ENCODE measurements around the gene ZDHHC9. TPM values are rescaled to one million over a fixed set of nuclear protein-coding genes. Genes with fewer than 3 reads are reported as not detected.

Gene ZDHHC9
- polyA plus RNA-seq, 1 donor: 67.4 TPM

- WGBS (ENCODE audit: insufficient coverage, low lambda C conversion rate): no CpG with 5 or more reads among the region's 6 CpGs
- H3K4me1 ChIP-seq (ENCODE audit: control insufficient read depth, insufficient read depth, low read length): no peaks in the 10 kb centered on the region
- no peak overlapping the region for H3K4me3 ChIP-seq (ENCODE audit: low read length)
- no peaks in the 10 kb centered on the region for H3K9me3 ChIP-seq (ENCODE audit: control insufficient read depth, low read depth, low read length)
- no peaks in the 10 kb centered on the region for H3K27me3 ChIP-seq (ENCODE audit: control insufficient read depth, insufficient read depth, low read length)
- H3K36me3 ChIP-seq (ENCODE audit: control insufficient read depth, insufficient read depth, low read length): no peaks in the 10 kb centered on the region
- no peak overlapping the region for H3K27ac ChIP-seq (ENCODE audit: low read length)
- no peak for DNase-seq
These were observed 55.2 kb downstream of the ZDHHC9 start for GRCh38 chrX:129788527-129788926.

- Histone ChIP-seq H3K36me3 (ENCODE audit: control insufficient read depth, insufficient read depth, low read length) (no peaks in the 10 kb centered on the region), H3K27me3 (ENCODE audit: control insufficient read depth, insufficient read depth, low read length) (no peaks in the 10 kb centered on the region), H3K4me1 (ENCODE audit: control insufficient read depth, insufficient read depth, low read length) (no peaks in the 10 kb centered on the region), H3K4me3 (ENCODE audit: low read length) (no peak overlapping the region), H3K9me3 (ENCODE audit: control insufficient read depth, low read depth, low read length) (no peaks in the 10 kb centered on the region), H3K27ac (ENCODE audit: low read length) (no peak overlapping the region)
- no CpG with 5 or more reads among the region's 11 CpGs for WGBS (ENCODE audit: insufficient coverage, low lambda C conversion rate)
- DNase-seq: no peak
These were observed 56.2 kb downstream of the ZDHHC9 start for GRCh38 chrX:129787336-129788055.

GRCh38 chrX:129786210-129786651 lies 57.5 kb downstream of the ZDHHC9 start:
- DNase-seq: no peak
- H3K9me3 ChIP-seq (ENCODE audit: control insufficient read depth, low read depth, low read length): no peaks in the 10 kb centered on the region
- no peaks in the 10 kb centered on the region for H3K4me1 ChIP-seq (ENCODE audit: control insufficient read depth, insufficient read depth, low read length)
- no peak overlapping the region for H3K4me3 ChIP-seq (ENCODE audit: low read length)
- WGBS (ENCODE audit: insufficient coverage, low lambda C conversion rate): no CpG with 5 or more reads among the region's 3 CpGs
- no peaks in the 10 kb centered on the region for H3K27me3 ChIP-seq (ENCODE audit: control insufficient read depth, insufficient read depth, low read length)
- H3K36me3 ChIP-seq (ENCODE audit: control insufficient read depth, insufficient read depth, low read length): no peaks in the 10 kb centered on the region
- no peak overlapping the region for H3K27ac ChIP-seq (ENCODE audit: low read length)

- no peak overlapping the region for H3K27ac ChIP-seq (ENCODE audit: low read length)
- DNase-seq: no peak
These were observed 58.3 kb downstream of the ZDHHC9 start for GRCh38 chrX:129785160-129785947.

GRCh38 chrX:129784371-129784770 lies 59.3 kb downstream of the ZDHHC9 start:
- H3K36me3 ChIP-seq (ENCODE audit: control insufficient read depth, insufficient read depth, low read length): no peaks in the 10 kb centered on the region
- H3K27me3 ChIP-seq (ENCODE audit: control insufficient read depth, insufficient read depth, low read length): no peaks in the 10 kb centered on the region
- H3K4me1 ChIP-seq (ENCODE audit: control insufficient read depth, insufficient read depth, low read length): no peaks in the 10 kb centered on the region
- H3K4me3 ChIP-seq (ENCODE audit: low read length): no peak overlapping the region
- no peak for DNase-seq
- no peaks in the 10 kb centered on the region for H3K9me3 ChIP-seq (ENCODE audit: control insufficient read depth, low read depth, low read length)
- WGBS (ENCODE audit: insufficient coverage, low lambda C conversion rate): no CpG with 5 or more reads among the region's 7 CpGs
- H3K27ac ChIP-seq (ENCODE audit: low read length): no peak overlapping the region

More at GRCh38 chrX:129785160-129785947, 58.3 kb downstream of the ZDHHC9 start:
- WGBS (ENCODE audit: insufficient coverage, low lambda C conversion rate): no CpG with 5 or more reads among the region's 11 CpGs
- Histone ChIP-seq H3K27me3 (ENCODE audit: control insufficient read depth, insufficient read depth, low read length) (no peaks in the 10 kb centered on the region), H3K9me3 (ENCODE audit: control insufficient read depth, low read depth, low read length) (no peaks in the 10 kb centered on the region), H3K36me3 (ENCODE audit: control insufficient read depth, insufficient read depth, low read length) (no peaks in the 10 kb centered on the region), H3K4me3 (ENCODE audit: low read length) (no peak overlapping the region), H3K4me1 (ENCODE audit: control insufficient read depth, insufficient read depth, low read length) (no peaks in the 10 kb centered on the region)

GRCh38 chrX:129783291-129783713 lies 60.4 kb downstream of the ZDHHC9 start:
- no CpG with 5 or more reads among the region's 11 CpGs for WGBS (ENCODE audit: insufficient coverage, low lambda C conversion rate)
- H3K27ac ChIP-seq (ENCODE audit: low read length): no peak overlapping the region
- H3K9me3 ChIP-seq (ENCODE audit: control insufficient read depth, low read depth, low read length): no peaks in the 10 kb centered on the region
- no peak overlapping the region for H3K4me3 ChIP-seq (ENCODE audit: low read length)
- H3K4me1 ChIP-seq (ENCODE audit: control insufficient read depth, insufficient read depth, low read length): no peaks in the 10 kb centered on the region
- no peaks in the 10 kb centered on the region for H3K36me3 ChIP-seq (ENCODE audit: control insufficient read depth, insufficient read depth, low read length)
- DNase-seq: no peak
- no peaks in the 10 kb centered on the region for H3K27me3 ChIP-seq (ENCODE audit: control insufficient read depth, insufficient read depth, low read length)

GRCh38 chrX:129782706-129783105 lies 61.0 kb downstream of the ZDHHC9 start:
- WGBS (ENCODE audit: insufficient coverage, low lambda C conversion rate): no CpG with 5 or more reads among the region's 4 CpGs
- H3K4me1 ChIP-seq (ENCODE audit: control insufficient read depth, insufficient read depth, low read length): no peaks in the 10 kb centered on the region
- no peaks in the 10 kb centered on the region for H3K9me3 ChIP-seq (ENCODE audit: control insufficient read depth, low read depth, low read length)
- H3K27me3 ChIP-seq (ENCODE audit: control insufficient read depth, insufficient read depth, low read length): no peaks in the 10 kb centered on the region
- no peak overlapping the region for H3K4me3 ChIP-seq (ENCODE audit: low read length)
- H3K36me3 ChIP-seq (ENCODE audit: control insufficient read depth, insufficient read depth, low read length): no peaks in the 10 kb centered on the region
- DNase-seq: no peak
- no peak overlapping the region for H3K27ac ChIP-seq (ENCODE audit: low read length)

GRCh38 chrX:129781680-129782495 lies 61.8 kb downstream of the ZDHHC9 start:
- H3K4me3 ChIP-seq (ENCODE audit: low read length): no peak overlapping the region
- no peaks in the 10 kb centered on the region for H3K9me3 ChIP-seq (ENCODE audit: control insufficient read depth, low read depth, low read length)
- no peaks in the 10 kb centered on the region for H3K36me3 ChIP-seq (ENCODE audit: control insufficient read depth, insufficient read depth, low read length)
- no peak for DNase-seq
- H3K27ac ChIP-seq (ENCODE audit: low read length): no peak overlapping the region
- no peaks in the 10 kb centered on the region for H3K27me3 ChIP-seq (ENCODE audit: control insufficient read depth, insufficient read depth, low read length)
- H3K4me1 ChIP-seq (ENCODE audit: control insufficient read depth, insufficient read depth, low read length): peaks cover 8% of the 10 kb centered on the region
- no CpG with 5 or more reads among the region's 10 CpGs for WGBS (ENCODE audit: insufficient coverage, low lambda C conversion rate)

GRCh38 chrX:129781134-129781672 lies 62.5 kb downstream of the ZDHHC9 start:
- no peak for DNase-seq
- Histone ChIP-seq H3K4me3 (ENCODE audit: low read length) (no peak overlapping the region), H3K27ac (ENCODE audit: low read length) (no peak overlapping the region), H3K27me3 (ENCODE audit: control insufficient read depth, insufficient read depth, low read length) (no peaks in the 10 kb centered on the region), H3K9me3 (ENCODE audit: control insufficient read depth, low read depth, low read length) (no peaks in the 10 kb centered on the region), H3K36me3 (ENCODE audit: control insufficient read depth, insufficient read depth, low read length) (no peaks in the 10 kb centered on the region), H3K4me1 (ENCODE audit: control insufficient read depth, insufficient read depth, low read length) (peaks cover 14% of the 10 kb centered on the region)
- no CpG with 5 or more reads among the region's 8 CpGs for WGBS (ENCODE audit: insufficient coverage, low lambda C conversion rate)
